IPS-NIHi7 (cell line): ENCODE data around the gene PRRG3.

Experiments used
- DNase-seq: peaks from one replicate; pipeline ENCODE4 v3.0.0; 2012; ENCODE audit warnings: mixed read lengths; ENCODE audit errors: extremely low spot score

The PRRG3 gene

DNA sequence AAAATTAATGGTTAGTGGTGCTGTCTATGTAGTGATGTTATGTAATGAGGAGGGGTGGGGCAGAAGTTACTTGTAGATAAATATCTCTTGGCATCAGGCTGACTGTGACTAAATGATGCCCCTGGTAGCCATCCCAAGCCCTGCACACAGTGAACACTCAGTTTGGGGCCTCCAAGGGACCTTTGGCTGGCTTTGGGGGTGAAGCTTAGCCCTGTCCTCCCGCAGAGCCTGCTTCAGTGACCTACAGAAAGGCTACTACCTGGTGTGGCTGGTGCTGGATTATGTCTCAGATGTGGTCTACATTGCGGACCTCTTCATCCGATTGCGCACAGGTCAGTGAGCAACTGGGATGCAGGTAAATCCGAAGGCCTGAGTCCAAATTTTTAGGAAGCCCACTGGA lies 47.1 kb downstream of the PRRG3 start:
- no peak for DNase-seq

DNA sequence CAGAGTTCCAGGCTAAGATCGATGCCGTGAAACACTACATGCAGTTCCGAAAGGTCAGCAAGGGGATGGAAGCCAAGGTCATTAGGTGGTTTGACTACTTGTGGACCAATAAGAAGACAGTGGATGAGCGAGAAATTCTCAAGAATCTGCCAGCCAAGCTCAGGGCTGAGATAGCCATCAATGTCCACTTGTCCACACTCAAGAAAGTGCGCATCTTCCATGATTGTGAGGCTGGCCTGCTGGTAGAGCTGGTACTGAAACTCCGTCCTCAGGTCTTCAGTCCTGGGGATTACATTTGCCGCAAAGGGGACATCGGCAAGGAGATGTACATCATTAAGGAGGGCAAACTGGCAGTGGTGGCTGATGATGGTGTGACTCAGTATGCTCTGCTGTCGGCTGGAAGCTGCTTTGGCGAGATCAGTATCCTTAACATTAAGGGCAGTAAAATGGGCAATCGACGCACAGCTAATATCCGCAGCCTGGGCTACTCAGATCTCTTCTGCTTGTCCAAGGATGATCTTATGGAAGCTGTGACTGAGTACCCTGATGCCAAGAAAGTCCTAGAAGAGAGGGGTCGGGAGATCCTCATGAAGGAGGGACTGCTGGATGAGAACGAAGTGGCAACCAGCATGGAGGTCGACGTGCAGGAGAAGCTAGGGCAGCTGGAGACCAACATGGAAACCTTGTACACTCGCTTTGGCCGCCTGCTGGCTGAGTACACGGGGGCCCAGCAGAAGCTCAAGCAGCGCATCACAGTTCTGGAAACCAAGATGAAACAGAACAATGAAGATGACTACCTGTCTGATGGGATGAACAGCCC lies 48.6 kb downstream of the PRRG3 start:
- DNase-seq: no peak

GRCh38 chrX:151745651-151746050 lies 50.4 kb downstream of the PRRG3 start:
- DNase-seq: no peak

GRCh38 chrX:151746502-151746901 lies 51.2 kb downstream of the PRRG3 start:
- no peak for DNase-seq

DNA sequence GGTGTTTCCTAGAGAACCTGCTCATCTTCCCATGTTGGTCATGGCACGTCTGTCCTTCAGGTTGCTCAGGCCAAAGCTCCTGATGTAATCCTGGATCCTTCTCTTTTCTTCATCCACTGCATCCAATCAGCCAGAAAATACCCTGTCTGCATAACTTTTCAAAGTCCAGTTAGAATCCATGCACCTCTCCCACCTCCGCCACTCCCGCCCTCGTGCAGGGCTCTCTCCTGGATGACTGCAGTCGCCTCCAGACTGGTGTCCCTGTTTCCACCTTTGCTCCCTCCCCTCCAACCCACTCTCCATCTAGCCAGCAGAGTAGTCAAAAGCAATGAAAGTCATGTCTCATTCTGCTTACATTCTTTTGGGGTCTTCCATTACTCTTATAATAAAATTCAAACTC lies 55.3 kb downstream of the PRRG3 start:
- DNase-seq: no peak

DNA sequence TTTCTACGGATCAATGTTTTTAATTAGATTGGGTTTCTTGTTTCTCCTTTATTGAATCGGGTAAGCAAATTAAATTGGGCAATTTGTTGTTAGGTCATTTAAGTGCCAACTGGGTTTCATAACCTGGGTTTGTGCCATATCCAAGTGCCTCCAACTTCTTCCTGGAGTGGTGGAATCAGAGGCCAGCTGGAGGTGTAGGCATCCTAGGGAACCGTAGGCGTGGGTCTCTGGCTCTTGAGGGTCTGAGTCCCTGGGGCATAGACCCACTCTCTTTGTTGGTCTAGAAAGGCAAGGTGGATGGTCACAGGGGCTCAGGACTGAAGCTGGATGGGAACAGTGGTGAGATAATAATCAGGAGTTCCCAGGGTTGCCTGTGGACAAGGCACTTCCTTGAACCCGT lies 57.6 kb downstream of the PRRG3 start:
- DNase-seq: no peak

DNA sequence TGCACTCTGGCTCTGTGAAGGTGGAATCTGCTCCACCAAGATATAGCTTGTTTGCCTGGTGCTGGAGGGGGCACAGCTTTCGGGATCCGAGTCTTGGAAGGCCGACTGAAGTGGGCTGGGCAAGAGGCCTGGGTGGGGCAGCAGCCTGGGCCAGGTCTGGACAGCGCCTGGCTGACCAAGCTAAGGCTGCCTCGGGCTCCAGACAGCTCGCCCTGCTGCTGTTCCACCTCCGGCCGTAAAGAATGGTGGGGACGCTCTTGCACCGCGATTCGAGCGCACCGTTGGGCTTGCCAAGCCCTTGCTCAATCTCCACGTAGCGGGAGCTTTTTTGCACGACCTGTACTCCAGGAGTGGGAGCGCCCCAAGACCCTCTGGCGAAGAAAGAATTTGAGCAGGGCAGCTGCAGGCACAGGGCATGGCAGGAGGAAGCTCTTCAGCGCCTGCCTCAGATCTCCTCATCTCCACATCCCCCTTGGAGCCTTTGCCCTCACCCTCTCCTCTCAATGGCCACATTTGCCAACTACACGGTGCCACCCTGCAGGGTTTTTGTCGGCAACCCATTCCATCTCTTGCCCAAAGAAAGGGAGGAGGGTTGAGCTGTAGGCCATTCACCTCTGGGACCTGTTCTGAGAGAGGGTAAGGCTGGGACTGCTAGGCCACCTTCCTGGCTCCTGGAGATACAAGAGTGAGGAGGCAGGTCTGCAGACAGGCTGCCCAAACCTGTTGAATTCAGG lies 58.2 kb downstream of the PRRG3 start:
- DNase-seq: peak; percentile 71

DNA sequence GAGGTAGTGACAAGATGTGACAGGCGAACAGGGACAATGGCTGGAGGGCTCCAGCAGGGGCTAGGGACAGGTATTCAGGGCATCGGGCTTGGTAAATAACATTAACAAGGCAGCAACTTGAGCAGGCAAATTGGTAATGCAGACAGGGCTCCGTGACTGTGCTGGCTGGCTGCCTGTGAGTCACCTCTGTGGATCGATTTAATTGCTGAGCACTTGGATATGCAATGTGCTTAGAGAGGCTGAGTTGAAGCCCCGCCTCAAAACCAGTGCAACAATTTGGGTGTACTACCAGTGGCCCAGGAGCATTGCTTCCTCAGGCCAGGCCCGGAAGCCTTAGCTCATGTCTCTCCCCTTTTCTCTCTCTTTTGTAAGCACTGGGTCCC lies 58.8 kb downstream of the PRRG3 start:
- DNase-seq: peak; percentile 20

- DNase-seq: no peak
Measured at GRCh38 chrX:151754641-151755215, 59.5 kb downstream of the PRRG3 start.
